ENCODE measurements around the gene PANK3.

Gene PANK3

DNA sequence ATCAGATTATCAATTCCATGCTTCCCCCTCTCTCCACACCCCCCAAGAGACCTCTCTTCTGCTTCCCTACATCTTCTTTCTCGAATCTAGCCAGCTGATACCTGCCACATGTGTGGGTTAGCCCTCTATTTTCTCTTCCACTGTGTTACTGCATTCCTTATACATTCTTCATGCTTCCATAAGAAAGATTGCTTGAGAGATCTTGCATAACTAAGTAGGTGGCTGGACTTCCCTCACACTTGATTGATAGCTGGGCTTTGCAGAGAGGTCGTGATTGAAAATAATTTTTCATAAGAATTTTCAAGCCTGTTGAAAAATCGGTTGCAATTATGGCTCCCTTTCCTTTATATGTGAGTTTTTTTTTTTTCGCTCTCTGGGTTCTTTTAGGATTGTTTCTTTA, 33.0 kb upstream of the PANK3 start:
- TF ChIP-seq, protein P1, sequence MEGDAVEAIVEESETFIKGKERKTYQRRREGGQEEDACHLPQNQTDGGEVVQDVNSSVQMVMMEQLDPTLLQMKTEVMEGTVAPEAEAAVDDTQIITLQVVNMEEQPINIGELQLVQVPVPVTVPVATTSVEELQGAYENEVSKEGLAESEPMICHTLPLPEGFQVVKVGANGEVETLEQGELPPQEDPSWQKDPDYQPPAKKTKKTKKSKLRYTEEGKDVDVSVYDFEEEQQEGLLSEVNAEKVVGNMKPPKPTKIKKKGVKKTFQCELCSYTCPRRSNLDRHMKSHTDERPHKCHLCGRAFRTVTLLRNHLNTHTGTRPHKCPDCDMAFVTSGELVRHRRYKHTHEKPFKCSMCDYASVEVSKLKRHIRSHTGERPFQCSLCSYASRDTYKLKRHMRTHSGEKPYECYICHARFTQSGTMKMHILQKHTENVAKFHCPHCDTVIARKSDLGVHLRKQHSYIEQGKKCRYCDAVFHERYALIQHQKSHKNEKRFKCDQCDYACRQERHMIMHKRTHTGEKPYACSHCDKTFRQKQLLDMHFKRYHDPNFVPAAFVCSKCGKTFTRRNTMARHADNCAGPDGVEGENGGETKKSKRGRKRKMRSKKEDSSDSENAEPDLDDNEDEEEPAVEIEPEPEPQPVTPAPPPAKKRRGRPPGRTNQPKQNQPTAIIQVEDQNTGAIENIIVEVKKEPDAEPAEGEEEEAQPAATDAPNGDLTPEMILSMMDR (IDR thresholded peaks at IDR 0.05; ENCODE audit: extremely low read depth, missing control alignments), result no peak
- DNase-seq (ENCODE audit: low spot score), result no peak

DNA sequence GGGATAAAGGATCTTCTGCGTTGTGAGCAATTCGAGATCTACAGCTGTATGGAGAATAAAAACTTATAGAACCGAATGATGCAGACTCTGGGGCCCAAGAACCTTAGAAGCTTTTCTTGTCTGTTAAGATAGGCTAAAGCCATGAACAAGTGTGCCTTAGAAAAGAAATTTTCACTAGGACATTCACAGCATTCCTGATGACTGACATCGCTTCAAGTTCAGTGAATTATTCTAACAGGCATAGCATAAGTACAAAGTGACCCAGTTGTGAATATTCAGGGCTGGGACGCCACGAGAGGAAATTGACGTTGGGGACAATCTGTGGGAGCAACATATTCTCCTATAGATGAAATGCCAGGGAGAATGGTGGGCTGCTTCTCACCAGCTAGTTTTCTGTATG, 32.0 kb upstream of the PANK3 start:
- DNase-seq (ENCODE audit: low spot score), result no peak
- TF ChIP-seq, protein P1 (IDR thresholded peaks at IDR 0.05; ENCODE audit: extremely low read depth, missing control alignments), result no peak

- TF ChIP-seq, protein P1 (IDR thresholded peaks at IDR 0.05; ENCODE audit: extremely low read depth, missing control alignments), result no peak
- DNase-seq (ENCODE audit: low spot score), result no peak
Observed at GRCh38 chr5:168609806-168610482, 30.8 kb upstream of the PANK3 start.

- no peak for DNase-seq (ENCODE audit: low spot score)
- TF ChIP-seq, protein P1 (IDR thresholded peaks at IDR 0.05; ENCODE audit: extremely low read depth, missing control alignments), result no peak
Observed at GRCh38 chr5:168608821-168609220, 29.7 kb upstream of the PANK3 start.

GRCh38 chr5:168608386-168608785, 29.2 kb upstream of the PANK3 start:
- no peak for DNase-seq (ENCODE audit: low spot score)
- TF ChIP-seq, protein P1 (IDR thresholded peaks at IDR 0.05; ENCODE audit: extremely low read depth, missing control alignments), result no peak

DNA sequence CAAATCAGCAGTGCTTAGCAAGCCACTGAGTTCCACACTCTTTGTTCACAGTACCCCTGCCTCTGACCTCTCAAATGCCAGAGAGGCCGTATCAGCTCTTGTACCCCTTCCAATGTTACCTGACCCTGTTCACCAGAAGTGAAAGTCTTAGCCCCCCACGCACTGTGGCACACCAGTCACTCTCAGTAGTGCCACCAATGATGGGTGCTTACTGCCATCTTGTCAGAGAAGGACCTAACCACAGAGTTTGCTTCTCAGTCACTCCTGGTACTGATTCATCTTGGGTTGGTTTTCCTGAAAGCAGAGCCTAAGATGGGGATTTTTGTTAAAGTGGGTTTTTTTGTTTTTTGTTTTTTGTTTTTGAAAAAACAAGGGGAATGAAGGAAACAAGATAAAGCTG, 28.8 kb upstream of the PANK3 start:
- DNase-seq (ENCODE audit: low spot score), result no peak
- TF ChIP-seq, protein P1 (IDR thresholded peaks at IDR 0.05; ENCODE audit: extremely low read depth, missing control alignments), result no peak

DNA sequence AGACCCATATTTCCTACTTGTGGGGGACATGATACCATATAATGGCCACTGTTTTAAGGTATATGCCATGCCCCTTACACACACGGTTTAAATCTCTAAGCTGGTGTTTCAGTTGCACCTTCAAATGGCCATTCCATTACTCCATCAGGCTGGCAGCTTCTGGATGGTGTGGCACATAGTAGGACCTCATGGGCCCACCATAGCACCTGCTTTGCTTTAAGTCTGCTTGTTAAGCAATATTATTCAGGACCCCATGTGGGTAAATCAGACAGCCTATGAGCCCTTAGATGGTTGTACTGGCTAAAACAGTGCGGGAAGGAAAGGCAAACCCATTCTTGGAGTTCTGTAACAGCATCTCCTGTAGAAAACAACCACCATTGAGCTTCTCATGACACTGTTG, 27.4 kb upstream of the PANK3 start:
- TF ChIP-seq, protein P1 (IDR thresholded peaks at IDR 0.05; ENCODE audit: extremely low read depth, missing control alignments), result no peak
- no peak for DNase-seq (ENCODE audit: low spot score)

Data from GM20000 (cell line).